GM12892 (cell line): ENCODE measurements around the gene SUSD2.

Experiments
- POLR2A ChIP-seq: IDR thresholded peaks from 2 replicates; pipeline ENCODE4 v1.6.1; 2011; ENCODE audit warnings: low read depth, low read length, control low read depth
- POLR2AphosphoS5 ChIP-seq: IDR thresholded peaks from 2 replicates; pipeline ENCODE4 v1.6.1; 2011; ENCODE audit warnings: low read depth, low read length, control low read depth

DNA sequence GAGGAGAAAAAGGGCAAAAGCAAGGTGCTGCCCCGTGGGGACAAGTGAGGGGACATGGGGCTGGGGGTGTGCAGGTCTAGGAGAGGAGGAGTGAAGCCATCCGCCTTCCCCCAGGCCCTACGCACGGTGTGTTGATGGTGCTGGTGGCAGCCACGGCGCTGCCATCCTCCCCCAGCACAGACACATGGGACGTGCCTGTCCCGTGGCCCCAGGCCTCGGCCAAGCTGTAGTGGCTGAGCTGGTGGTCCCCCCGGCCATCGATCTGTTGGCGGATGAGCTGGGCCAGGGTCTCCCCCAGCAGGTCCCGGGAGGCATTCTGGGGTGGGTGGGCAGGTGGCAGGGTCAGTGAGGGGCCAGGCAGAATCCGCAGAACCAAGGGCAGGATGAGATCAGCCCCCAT lies 44.7 kb downstream of the SUSD2 start:
- no peak for TF ChIP-seq POLR2A
- no peak for TF ChIP-seq POLR2AphosphoS5
